Endothelial cell of umbilical vein (primary cell): ENCODE measurements around the gene OXTR. TPM values are rescaled to one million over a fixed set of nuclear protein-coding genes. Genes with fewer than 3 reads are reported as not detected.

Source experiments
- BruUV-seq: library from RNA; stranded (reverse); fragments of 400-500 nt; replicated peaks from 2 replicates; lab custom pipeline; 2021; lab: Mats Ljungman, UMichigan
- CTCF ChIA-PET: fragments of 300-600, 350-600 bp; sonication (Branson Sonifier 250); formaldehyde crosslinking; loops from one replicate; lab custom pipeline; 2021; ENCODE audit warnings: antibody characterized with exemption, inconsistent platforms; lab: Charles Lee
- POLR2A ChIA-PET: fragments of 300-600, 350-600 bp; sonication (Branson Sonifier 250); formaldehyde crosslinking; loops from one replicate; lab custom pipeline; 2021; ENCODE audit warnings: antibody characterized with exemption, inconsistent platforms; lab: Charles Lee
- DNase-seq: peaks from one replicate; pipeline ENCODE4 v3.0.0-alpha.2; 2011; ENCODE audit warnings: low read depth, low spot score
- FAIRE-seq: peaks from 2 replicates; lab custom pipeline; 2011; peaks lifted over from hg19 to GRCh38; lab: Jason Lieb, UNC
- H2AFZ ChIP-seq: 2 replicates; pipeline ENCODE4 v1.6.0; 2012; ENCODE audit warnings: low read depth, low read length, control low read depth, inconsistent platforms
- H3K27ac ChIP-seq: 2 replicates; pipeline ENCODE4 v1.5.1; 2011; ENCODE audit warnings: low read depth, mild to moderate bottlenecking, control low read depth, low read length, moderate library complexity; ENCODE audit not compliant: insufficient read depth
- H3K27me3 ChIP-seq, 2 experiments: 2 replicates each; pipeline versions ENCODE4 v1.6.0 to v1.6.1; 2011; ENCODE audit warnings: low read length in 2 of 2, mixed read lengths in 1 of 2; ENCODE audit not compliant: control insufficient read depth in 2 of 2, insufficient read depth in 2 of 2
- H3K36me3 ChIP-seq, 2 experiments: 2 replicates in 1 of 2; 3 replicates in 1 of 2; pipeline ENCODE4 v1.5.1; 2011; ENCODE audit warnings: low read length in 2 of 2, mild to moderate bottlenecking in 1 of 2, moderate library complexity in 1 of 2; ENCODE audit not compliant: control insufficient read depth in 2 of 2, insufficient read depth in 2 of 2; ENCODE audit errors: extremely low read depth in 1 of 2
- H3K4me1 ChIP-seq: 3 replicates; pipeline ENCODE4 v1.5.1; 2011; ENCODE audit warnings: mild to moderate bottlenecking, low read length; ENCODE audit not compliant: control insufficient read depth, insufficient read depth; ENCODE audit errors: extremely low read depth
- H3K4me2 ChIP-seq: 2 replicates; pipeline ENCODE4 v1.6.1; 2011; ENCODE audit warnings: low read length, control low read depth, mixed read lengths; ENCODE audit not compliant: insufficient read depth
- H3K4me3 ChIP-seq, 3 experiments: fragments of 200-600 bp in 1 of 3; sonication (generic), shearing (Covaris generic) in 1 of 3; replicated peaks in 1 of 3; 2 replicates each; pipeline ENCODE4 v1.5.1; 2011 to 2016; ENCODE audit warnings: control low read depth in 3 of 3, low read length in 3 of 3, mild to moderate bottlenecking in 2 of 3, inconsistent platforms in 1 of 3, low read depth in 1 of 3, moderate library complexity in 1 of 3; ENCODE audit not compliant: insufficient read depth in 1 of 3
- H3K79me2 ChIP-seq: 2 replicates; pipeline ENCODE4 v1.6.0; 2012; ENCODE audit warnings: low read length, inconsistent platforms; ENCODE audit not compliant: control insufficient read depth, insufficient read depth
- H3K9ac ChIP-seq: replicated peaks from 2 replicates; pipeline ENCODE3; 2011; ENCODE audit warnings: low read length, control low read depth; ENCODE audit not compliant: insufficient read depth; ENCODE audit errors: extremely low read depth
- H3K9me1 ChIP-seq: replicated peaks from 3 replicates; pipeline ENCODE4 v1.6.0; 2011; ENCODE audit warnings: mild to moderate bottlenecking, low read length; ENCODE audit not compliant: control insufficient read depth, insufficient read depth; ENCODE audit errors: extremely low read depth
- H3K9me3 ChIP-seq: replicated peaks from 2 replicates; pipeline ENCODE4 v1.5.1; 2012; ENCODE audit warnings: low read length, inconsistent platforms; ENCODE audit not compliant: control insufficient read depth, insufficient read depth
- H4K20me1 ChIP-seq: replicated peaks from 2 replicates; pipeline ENCODE3; 2011; ENCODE audit warnings: mild to moderate bottlenecking, low read length; ENCODE audit not compliant: control insufficient read depth, insufficient read depth; ENCODE audit errors: extremely low read depth
- EZH2 ChIP-seq: IDR thresholded peaks from 2 replicates; pipeline ENCODE4 v1.6.1; 2012; ENCODE audit warnings: borderline replicate concordance, low read depth, mild to moderate bottlenecking, moderate library complexity, low read length, inconsistent platforms; ENCODE audit not compliant: severe bottlenecking
- FOS ChIP-seq: IDR thresholded peaks from 2 replicates; pipeline ENCODE4 v1.6.1; 2011; ENCODE audit warnings: mild to moderate bottlenecking, low read length, moderate library complexity, borderline replicate concordance; ENCODE audit not compliant: insufficient read depth
- GATA2 ChIP-seq: IDR thresholded peaks from 2 replicates; pipeline ENCODE4 v1.7.0; 2011; ENCODE audit warnings: low read depth, mild to moderate bottlenecking, moderate library complexity, mixed read lengths, low read length; ENCODE audit not compliant: insufficient read length, insufficient read depth
- JUN ChIP-seq: IDR thresholded peaks from 2 replicates; pipeline ENCODE4 v1.6.1; 2011; ENCODE audit warnings: borderline replicate concordance, low read depth; ENCODE audit not compliant: insufficient read length, insufficient read depth
- POLR2AphosphoS5 ChIP-seq: IDR thresholded peaks from 2 replicates; pipeline ENCODE4 v1.6.1; 2012; ENCODE audit warnings: low read depth, mild to moderate bottlenecking, control low read depth, low read length, moderate library complexity; ENCODE audit not compliant: insufficient read depth
- dilution Hi-C: fragments of 300-500 bp; cut with MboI; formaldehyde crosslinking; loops from one replicate; pipeline ENCODE4 v1.15.0; 2019; ENCODE audit warnings: low sequenced_read_pairs; ENCODE audit not compliant: extremely low pct_ligation_motif_present
- intact Hi-C: fragments of 100-400 bp; cut with micrococcal nuclease; formaldehyde crosslinking; loops from one replicate; pipeline ENCODE4 v1.10.0; 2022
- polyA plus RNA-seq, 4 experiments: library from polyadenylated mRNA; depleted of rRNA in 3 of 4; stranded (reverse) in 3 of 4; unstranded in 1 of 4; fragments of >200 nt; gene quantifications; 2 replicates each; pipeline versions ENCODE4 v1.2.1 to v1.2.3, GENCODE V29; 2011 to 2012; ENCODE audit warnings: missing spikeins in 1 of 4
- total RNA-seq: library from RNA; stranded (reverse); gene quantifications from 2 replicates; pipeline ENCODE4 v1.2.3, GENCODE V29; 2021
- TF ChIP-seq, protein P1 (sequence below): IDR thresholded peaks from 2 replicates; pipeline ENCODE4 v1.6.1; 2011; ENCODE audit not compliant: insufficient read depth, insufficient read length
- TF ChIP-seq, protein P2 (sequence below), 2 donors: IDR thresholded peaks; 1 replicate in 1 of 2; 2 replicates in 1 of 2; pipeline ENCODE4 v1.5.1; 2011; ENCODE audit warnings: low read length in 2 of 2, mild to moderate bottlenecking in 2 of 2, moderate library complexity in 2 of 2, control low read depth in 1 of 2, inconsistent platforms in 1 of 2, low read depth in 1 of 2; ENCODE audit not compliant: insufficient read depth in 1 of 2; ENCODE audit errors: extremely low read depth in 1 of 2

Gene OXTR
- total and polyA plus RNA-seq, 2 donors (not counting 3 experiments of a cell fraction or from before 2014, with no cell fraction given): 0.12 to 0.40 TPM

- no TSS peak for BruUV-seq
- no peak overlapping the region for H3K27ac ChIP-seq
- no peaks in the 10 kb centered on the region for H3K79me2 ChIP-seq
- no peak overlapping the region for H3K4me2 ChIP-seq
- CTCF ChIA-PET: interaction anchor here (1.5 kb wide), 1 partner anchor 12 kb away, joined by 7 read pairs; the partner anchor contains the start of gene OXTR
- H3K9me3 ChIP-seq: no peaks in the 10 kb centered on the region
- H2AFZ ChIP-seq: no peak overlapping the region
- TF ChIP-seq, protein P1, sequence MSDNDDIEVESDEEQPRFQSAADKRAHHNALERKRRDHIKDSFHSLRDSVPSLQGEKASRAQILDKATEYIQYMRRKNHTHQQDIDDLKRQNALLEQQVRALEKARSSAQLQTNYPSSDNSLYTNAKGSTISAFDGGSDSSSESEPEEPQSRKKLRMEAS: no peak
- TF ChIP-seq EZH2: no peak
- no peak for TF ChIP-seq GATA2
- TF ChIP-seq, protein P2, sequence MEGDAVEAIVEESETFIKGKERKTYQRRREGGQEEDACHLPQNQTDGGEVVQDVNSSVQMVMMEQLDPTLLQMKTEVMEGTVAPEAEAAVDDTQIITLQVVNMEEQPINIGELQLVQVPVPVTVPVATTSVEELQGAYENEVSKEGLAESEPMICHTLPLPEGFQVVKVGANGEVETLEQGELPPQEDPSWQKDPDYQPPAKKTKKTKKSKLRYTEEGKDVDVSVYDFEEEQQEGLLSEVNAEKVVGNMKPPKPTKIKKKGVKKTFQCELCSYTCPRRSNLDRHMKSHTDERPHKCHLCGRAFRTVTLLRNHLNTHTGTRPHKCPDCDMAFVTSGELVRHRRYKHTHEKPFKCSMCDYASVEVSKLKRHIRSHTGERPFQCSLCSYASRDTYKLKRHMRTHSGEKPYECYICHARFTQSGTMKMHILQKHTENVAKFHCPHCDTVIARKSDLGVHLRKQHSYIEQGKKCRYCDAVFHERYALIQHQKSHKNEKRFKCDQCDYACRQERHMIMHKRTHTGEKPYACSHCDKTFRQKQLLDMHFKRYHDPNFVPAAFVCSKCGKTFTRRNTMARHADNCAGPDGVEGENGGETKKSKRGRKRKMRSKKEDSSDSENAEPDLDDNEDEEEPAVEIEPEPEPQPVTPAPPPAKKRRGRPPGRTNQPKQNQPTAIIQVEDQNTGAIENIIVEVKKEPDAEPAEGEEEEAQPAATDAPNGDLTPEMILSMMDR (IDR thresholded peaks at IDR 0.05; ENCODE audit: extremely low read depth in 1 of 2, insufficient read depth in 1 of 2, low read depth in 1 of 2, low read length in 2 of 2): no peak
- TF ChIP-seq FOS: no peak
- TF ChIP-seq POLR2AphosphoS5: no peak
- no peak for TF ChIP-seq JUN
- H3K9ac ChIP-seq: no peak overlapping the region
- no peaks in the 10 kb centered on the region for H3K27me3 ChIP-seq
- no peaks in the 10 kb centered on the region for H3K9me1 ChIP-seq
- H4K20me1 ChIP-seq: no peaks in the 10 kb centered on the region
- intact Hi-C loops (no loop called here), dilution Hi-C loops (no loop called here)
- H3K4me1 ChIP-seq: no peaks in the 10 kb centered on the region
- POLR2A ChIA-PET: no interaction called here
- DNase-seq (no peak), FAIRE-seq (no peak)
- H3K36me3 ChIP-seq: no peaks in the 10 kb centered on the region
- H3K4me3 ChIP-seq: no peak overlapping the region
Measured at GRCh38 chr3:8757551-8758518, 11.6 kb downstream of the OXTR start.
